Forelimb muscle (tissue), 1 donor: ENCODE measurements around the gene CYP4B1. TPM values are rescaled to one million over a fixed set of nuclear protein-coding genes. Genes with fewer than 3 reads are reported as not detected.
"Not testable (repeated sequence)": the region's sequence is repeated elsewhere in the genome, so short reads cannot be mapped to it uniquely, and the experiment has no call there.

ENCODE experiments used
- DNase-seq: peaks from one replicate; pipeline ENCODE4 v3.0.0-alpha.2; 2013; ENCODE audit warnings: low read depth
- polyA plus RNA-seq: library from polyadenylated mRNA; unstranded; fragments of 120-200 nt; gene quantifications from one replicate; pipeline ENCODE4 v1.2.1, GENCODE V29; 2013; ENCODE audit not compliant: insufficient read length

The CYP4B1 gene
- not detected for polyA plus RNA-seq

GRCh38 chr1:46798810-46799209 is at the start of gene CYP4B1:
CYP4B1 (plus strand) TSS chr1:46799046; CDS start chr1:46799082, 36 bp downstream.
- no peak for DNase-seq

GRCh38 chr1:46749404-46749803 is 49.4 kb upstream of the CYP4B1 start:
- no peak for DNase-seq

- no peak for DNase-seq
These were observed 48.9 kb upstream of the CYP4B1 start for GRCh38 chr1:46749921-46750404.

GRCh38 chr1:46753985-46754384 is 44.9 kb upstream of the CYP4B1 start:
- DNase-seq: no peak

GRCh38 chr1:46754707-46755106 is 44.1 kb upstream of the CYP4B1 start:
- DNase-seq: not testable (repeated sequence)

GRCh38 chr1:46755121-46755520 is 43.7 kb upstream of the CYP4B1 start:
- DNase-seq: no peak

GRCh38 chr1:46757247-46757955 is 41.4 kb upstream of the CYP4B1 start:
- DNase-seq: no peak

GRCh38 chr1:46757956-46758528 is 40.8 kb upstream of the CYP4B1 start:
- DNase-seq: no peak

- DNase-seq: no peak
These were observed 38.2 kb upstream of the CYP4B1 start for GRCh38 chr1:46760558-46761166.

- DNase-seq: no peak
These were observed 37.1 kb upstream of the CYP4B1 start for GRCh38 chr1:46761740-46762139.

GRCh38 chr1:46764402-46764801 is 34.4 kb upstream of the CYP4B1 start:
- DNase-seq: no peak

- DNase-seq: no peak
These were observed 31.1 kb upstream of the CYP4B1 start for GRCh38 chr1:46767649-46768282.

- no peak for DNase-seq
These were observed 30.4 kb upstream of the CYP4B1 start for GRCh38 chr1:46768445-46768844.

- no peak for DNase-seq
These were observed 29.7 kb upstream of the CYP4B1 start for GRCh38 chr1:46769028-46769740.

GRCh38 chr1:46770541-46770940 is 28.3 kb upstream of the CYP4B1 start:
- no peak for DNase-seq

- no peak for DNase-seq
These were observed 26.3 kb upstream of the CYP4B1 start for GRCh38 chr1:46772571-46772970.

GRCh38 chr1:46774297-46774696 is 24.5 kb upstream of the CYP4B1 start:
- DNase-seq: no peak

- not testable (repeated sequence) for DNase-seq
These were observed 20.4 kb upstream of the CYP4B1 start for GRCh38 chr1:46778456-46778855.

- DNase-seq: no peak
These were observed 14.2 kb upstream of the CYP4B1 start for GRCh38 chr1:46784666-46785065.

GRCh38 chr1:46788634-46789033 is 10.2 kb upstream of the CYP4B1 start:
- DNase-seq: not testable (repeated sequence)

- no peak for DNase-seq
These were observed 8.3 kb upstream of the CYP4B1 start for GRCh38 chr1:46790446-46791101.
